Measurements from ENCODE around the gene HLA-B. TPM values are rescaled to one million over a fixed set of nuclear protein-coding genes. Genes with fewer than 3 reads are reported as not detected.
"Not testable (repeated sequence)": the region's sequence is repeated elsewhere in the genome, so short reads cannot be mapped to it uniquely, and the experiment has no call there.

Gene HLA-B
- total RNA-seq, 8 experiments from 2014 or later: 32.0 to 4,986 (median 164) TPM

- WGBS, 10 experiments: 15 to 65% (median 34%) methylated on average over 4 to 9 of the region's 11 CpGs; no CpG with 5 or more reads in 4 of the 10 experiments
- Histone ChIP-seq H3K27ac (no peak overlapping the region), H3K4me3 (no peak overlapping the region), H3K4me1 (replicated peaks in 1 of 2) (no peaks in the 10 kb centered on the region)
- in situ Hi-C loops (cut with MboI; ENCODE audit: low pct_unique_long_range_greater_than_20kb in 2 of 9, low sequenced_read_pairs in 9 of 9, unreplicated experiment in 9 of 9): no loop called here
- ATAC-seq (replicated peaks in 6 of 8): peak; percentile 5 to 68 (median 44)
These were observed 39.6 kb upstream of the HLA-B start for GRCh38 chr6:31396422-31397152.

GRCh38 chr6:31395832-31396231 is 38.9 kb upstream of the HLA-B start:
- in situ Hi-C loops (cut with MboI; ENCODE audit: low pct_unique_long_range_greater_than_20kb in 2 of 9, low sequenced_read_pairs in 9 of 9, unreplicated experiment in 9 of 9): no loop called here
- 80 to 100% (median 96%) methylated on average over 1 to 4 of the region's 7 CpGs; no CpG with 5 or more reads in 5 of the 10 experiments for WGBS, 10 experiments
- Histone ChIP-seq H3K4me1 (replicated peaks in 1 of 2) (no peaks in the 10 kb centered on the region), H3K27ac (no peak overlapping the region), H3K4me3 (no peak overlapping the region)
- ATAC-seq (replicated peaks in 6 of 8): no peak

- in situ Hi-C loops (cut with MboI; ENCODE audit: low pct_unique_long_range_greater_than_20kb in 2 of 9, low sequenced_read_pairs in 9 of 9, unreplicated experiment in 9 of 9): no loop called here
- no peaks in the 10 kb centered on the region for H3K4me1 ChIP-seq (replicated peaks in 1 of 2)
- ATAC-seq (replicated peaks in 6 of 8): no peak
- WGBS, 10 experiments: 67 to 100% (median 90%) methylated on average over 2 to 4 of the region's 4 CpGs; no CpG with 5 or more reads in 5 of the 10 experiments
- H3K4me3 ChIP-seq: no peak overlapping the region
- no peak overlapping the region for H3K27ac ChIP-seq
These were observed 37.4 kb upstream of the HLA-B start for GRCh38 chr6:31394381-31394780.

GRCh38 chr6:31393932-31394331 is 37.0 kb upstream of the HLA-B start:
- Histone ChIP-seq H3K27ac (no peak overlapping the region), H3K4me3 (no peak overlapping the region), H3K4me1 (replicated peaks in 1 of 2) (no peaks in the 10 kb centered on the region)
- in situ Hi-C loops (cut with MboI; ENCODE audit: low pct_unique_long_range_greater_than_20kb in 2 of 9, low sequenced_read_pairs in 9 of 9, unreplicated experiment in 9 of 9): no loop called here
- 30 to 100% (median 46%) methylated on average over 1 to 4 of the region's 5 CpGs; no CpG with 5 or more reads in 3 of the 10 experiments for WGBS, 10 experiments
- ATAC-seq (replicated peaks in 6 of 8): peak in 2 of 8 experiments; percentile 42 to 49

- peaks cover 4 to 14% of the 10 kb centered on the region in 2 donors for H3K4me1 ChIP-seq (replicated peaks in 1 of 2)
- H3K27ac ChIP-seq; ATAC-seq (replicated peaks in 6 of 8); in situ Hi-C loops (cut with MboI; ENCODE audit: low pct_unique_long_range_greater_than_20kb in 2 of 9, low sequenced_read_pairs in 9 of 9, unreplicated experiment in 9 of 9); H3K4me3 ChIP-seq: not testable (repeated sequence)
These were observed 32.8 kb upstream of the HLA-B start for GRCh38 chr6:31389802-31390132.

- H3K27ac ChIP-seq; H3K4me3 ChIP-seq; in situ Hi-C loops (cut with MboI; ENCODE audit: low pct_unique_long_range_greater_than_20kb in 2 of 9, low sequenced_read_pairs in 9 of 9, unreplicated experiment in 9 of 9): not testable (repeated sequence)
- 32 to 100% (median 86%) methylated on average over 1 to 3 of the region's 13 CpGs for WGBS, 10 experiments
- peaks cover 4 to 14% of the 10 kb centered on the region in 2 donors for H3K4me1 ChIP-seq (replicated peaks in 1 of 2)
- ATAC-seq (replicated peaks in 6 of 8): peak in 6 of 8 experiments; percentile 34 to 87 (median 50)
These were observed 32.2 kb upstream of the HLA-B start for GRCh38 chr6:31388916-31389801.

- no peak overlapping the region for H3K4me3 ChIP-seq
- 17 to 100% (median 69%) methylated on average over 1 of the region's 1 CpG; no CpG with 5 or more reads in 4 of the 10 experiments for WGBS, 10 experiments
- peaks cover 4 to 15% of the 10 kb centered on the region in 2 donors for H3K4me1 ChIP-seq (replicated peaks in 1 of 2)
- ATAC-seq (replicated peaks in 6 of 8): peak in 3 of 8 experiments; percentile 19 to 42 (median 33)
- in situ Hi-C loops (cut with MboI; ENCODE audit: low pct_unique_long_range_greater_than_20kb in 2 of 9, low sequenced_read_pairs in 9 of 9, unreplicated experiment in 9 of 9): no loop called here
- H3K27ac ChIP-seq: no peak overlapping the region
These were observed 30.0 kb upstream of the HLA-B start for GRCh38 chr6:31386977-31387376.

GRCh38 chr6:31386099-31386498 is 29.1 kb upstream of the HLA-B start:
- Histone ChIP-seq H3K4me1 (replicated peaks in 1 of 2) (peaks cover 4 to 20% of the 10 kb centered on the region in 2 donors), H3K4me3 (no peak overlapping the region), H3K27ac (no peak overlapping the region)
- in situ Hi-C loops (cut with MboI; ENCODE audit: low pct_unique_long_range_greater_than_20kb in 2 of 9, low sequenced_read_pairs in 9 of 9, unreplicated experiment in 9 of 9): no loop called here
- WGBS, 10 experiments: 38 to 100% (median 57%) methylated on average over 1 to 3 of the region's 3 CpGs; no CpG with 5 or more reads in 5 of the 10 experiments
- peak in 1 of 8 experiments; percentile 4 for ATAC-seq (replicated peaks in 6 of 8)

- no peak overlapping the region for H3K27ac ChIP-seq
- in situ Hi-C loops (cut with MboI; ENCODE audit: low pct_unique_long_range_greater_than_20kb in 2 of 9, low sequenced_read_pairs in 9 of 9, unreplicated experiment in 9 of 9): no loop called here
- H3K4me3 ChIP-seq: no peak overlapping the region
- no peak for ATAC-seq (replicated peaks in 6 of 8)
- WGBS, 10 experiments: 80 to 86% (median 83%) methylated on average over 2 to 3 of the region's 3 CpGs; no CpG with 5 or more reads in 7 of the 10 experiments
- H3K4me1 ChIP-seq (replicated peaks in 1 of 2): peaks cover 4 to 20% of the 10 kb centered on the region in 2 donors
These were observed 28.1 kb upstream of the HLA-B start for GRCh38 chr6:31385041-31385440.

GRCh38 chr6:31383149-31383548 is 26.2 kb upstream of the HLA-B start:
- WGBS, 10 experiments: 7 to 88% (median 48%) methylated on average over 1 to 5 of the region's 5 CpGs; no CpG with 5 or more reads in 2 of the 10 experiments
- Histone ChIP-seq H3K4me1 (replicated peaks in 1 of 2) (peaks cover 4 to 20% of the 10 kb centered on the region in 2 donors), H3K27ac (no peak overlapping the region), H3K4me3 (no peak overlapping the region)
- ATAC-seq (replicated peaks in 6 of 8): peak in 3 of 8 experiments; percentile 22 to 78 (median 38)
- in situ Hi-C loops (cut with MboI; ENCODE audit: low pct_unique_long_range_greater_than_20kb in 2 of 9, low sequenced_read_pairs in 9 of 9, unreplicated experiment in 9 of 9): no loop called here

GRCh38 chr6:31381666-31382065 is 24.7 kb upstream of the HLA-B start:
- in situ Hi-C loops (cut with MboI; ENCODE audit: low pct_unique_long_range_greater_than_20kb in 2 of 9, low sequenced_read_pairs in 9 of 9, unreplicated experiment in 9 of 9): no loop called here
- Histone ChIP-seq H3K27ac (no peak overlapping the region), H3K4me3 (no peak overlapping the region), H3K4me1 (replicated peaks in 1 of 2) (peaks cover 0 to 11% of the 10 kb centered on the region in 2 donors)
- ATAC-seq (replicated peaks in 6 of 8): no peak
- WGBS, 10 experiments: 67 to 100% (median 80%) methylated on average over 1 to 4 of the region's 4 CpGs; no CpG with 5 or more reads in 3 of the 10 experiments

GRCh38 chr6:31379850-31380249 is 22.9 kb upstream of the HLA-B start:
- ATAC-seq (replicated peaks in 6 of 8): no peak
- Histone ChIP-seq H3K4me3 (no peak overlapping the region), H3K4me1 (replicated peaks in 1 of 2) (peaks cover 0 to 6% of the 10 kb centered on the region in 2 donors), H3K27ac (no peak overlapping the region)
- WGBS, 10 experiments: 0 to 83% (median 54%) methylated on average over 1 to 6 of the region's 10 CpGs; no CpG with 5 or more reads in 3 of the 10 experiments
- in situ Hi-C loops (cut with MboI; ENCODE audit: low pct_unique_long_range_greater_than_20kb in 2 of 9, low sequenced_read_pairs in 9 of 9, unreplicated experiment in 9 of 9): no loop called here

- 0 to 76% (median 33%) methylated on average over 1 to 3 of the region's 6 CpGs; no CpG with 5 or more reads in 7 of the 10 experiments for WGBS, 10 experiments
These were observed 21.7 kb upstream of the HLA-B start for GRCh38 chr6:31378721-31379103.

More at GRCh38 chr6:31378721-31379103, 21.7 kb upstream of the HLA-B start:
- H3K4me1 ChIP-seq (replicated peaks in 1 of 2): peaks cover 0 to 10% of the 10 kb centered on the region in 2 donors
- ATAC-seq (replicated peaks in 6 of 8): no peak
- H3K27ac ChIP-seq: no peak overlapping the region
- no peak overlapping the region for H3K4me3 ChIP-seq
- in situ Hi-C loops (cut with MboI; ENCODE audit: low pct_unique_long_range_greater_than_20kb in 2 of 9, low sequenced_read_pairs in 9 of 9, unreplicated experiment in 9 of 9): no loop called here
